HG03139 (cell line): Measurements from ENCODE around the gene KRTAP22-1.

Source experiments
- ATAC-seq: cut with Tn5 transposase; IDR thresholded peaks from one replicate; pipeline ENCODE4 v1.9.1; 2021; ENCODE audit not compliant: unreplicated experiment

Gene KRTAP22-1

DNA sequence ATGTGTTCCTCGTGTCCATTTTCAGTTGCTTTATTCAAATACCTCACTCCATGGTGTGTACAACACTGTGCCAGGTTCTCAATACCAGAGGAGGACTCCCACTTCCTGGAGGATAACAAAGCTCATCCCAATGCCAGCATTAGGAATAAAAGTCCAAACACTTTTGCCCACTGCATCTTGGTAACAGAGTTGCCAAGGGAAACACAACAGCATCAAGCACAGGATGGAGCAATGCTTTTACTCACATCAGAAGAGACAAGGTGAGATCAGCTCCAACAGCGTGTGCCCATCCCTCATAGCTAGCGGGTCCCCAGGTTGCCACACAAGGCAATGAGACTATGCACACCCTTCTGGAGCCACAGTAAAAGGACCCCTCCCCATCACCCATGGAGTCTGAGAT is 22.5 kb downstream of the KRTAP22-1 start:
- no peak for ATAC-seq

DNA sequence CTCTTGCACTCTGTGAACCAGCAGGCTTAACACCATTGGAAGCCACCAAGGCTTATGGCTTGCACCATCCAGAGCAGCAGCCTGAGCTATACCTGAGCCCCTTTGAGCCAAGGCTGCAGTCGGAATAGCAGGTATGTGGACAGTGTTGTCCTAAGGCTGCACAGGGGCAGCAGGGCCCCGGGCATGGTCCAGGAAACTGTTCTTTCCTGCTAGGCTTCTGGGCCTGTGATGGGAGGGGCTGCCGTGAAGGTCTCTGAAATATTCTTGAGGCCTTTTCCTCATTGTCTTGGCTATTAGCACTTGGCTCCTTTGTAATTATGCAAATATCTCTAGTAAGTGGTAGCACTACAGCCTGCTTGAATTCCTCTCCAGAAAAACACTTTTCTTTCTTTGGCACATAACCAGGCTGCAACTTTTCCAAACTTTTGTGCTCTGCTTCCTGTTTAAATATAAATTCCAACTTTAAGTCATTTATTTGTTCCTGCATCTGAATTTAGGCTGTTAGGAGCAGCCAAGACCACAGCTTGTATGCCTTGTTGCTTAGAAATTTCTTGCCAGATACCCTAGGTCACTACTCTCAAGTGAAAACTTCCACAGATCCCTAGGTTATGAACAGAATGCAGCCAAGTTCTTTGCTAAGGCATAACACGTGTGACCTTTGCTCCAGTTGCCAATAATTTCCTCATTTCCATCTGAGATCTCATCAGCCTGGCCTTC is 24.7 kb downstream of the KRTAP22-1 start:
- no peak for ATAC-seq

DNA sequence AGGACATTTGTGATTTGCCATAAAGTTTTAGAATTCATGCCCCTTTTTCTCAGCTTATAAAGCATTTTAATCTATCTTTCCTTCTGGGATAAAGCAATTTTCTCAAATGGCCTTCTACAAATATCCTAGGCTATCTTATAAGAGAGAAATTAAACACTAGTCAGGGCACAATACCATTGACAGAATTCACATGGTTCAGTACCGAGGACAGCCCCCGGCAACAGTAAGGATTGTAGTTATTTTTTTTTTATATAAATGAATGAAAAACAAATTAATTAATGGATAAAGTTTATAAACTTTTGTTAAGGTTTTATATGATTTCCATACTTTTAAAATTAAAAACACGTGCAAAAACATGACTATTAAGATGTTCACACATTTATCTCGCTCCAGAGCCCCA is 27.2 kb downstream of the KRTAP22-1 start:
- no peak for ATAC-seq

DNA sequence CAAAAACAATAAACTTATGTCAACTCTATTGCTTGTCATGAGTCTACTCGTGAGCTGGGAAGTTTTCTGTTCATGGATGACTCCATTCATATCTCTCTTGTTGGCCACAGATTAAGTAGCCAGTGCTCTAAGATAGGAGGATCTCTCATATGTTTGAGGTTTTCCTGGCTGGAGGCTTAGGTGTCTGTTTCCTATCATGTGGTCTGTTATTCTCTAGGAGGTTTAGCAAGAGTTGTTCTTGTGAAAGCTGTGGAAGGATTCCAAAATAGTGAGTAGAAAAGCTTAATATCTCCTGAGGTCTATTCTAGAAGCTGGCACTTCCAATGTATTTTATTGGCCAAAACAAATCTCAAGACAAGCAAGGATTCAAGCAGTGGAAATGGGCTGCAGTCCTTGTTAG is 28.3 kb downstream of the KRTAP22-1 start:
- ATAC-seq: no peak

DNA sequence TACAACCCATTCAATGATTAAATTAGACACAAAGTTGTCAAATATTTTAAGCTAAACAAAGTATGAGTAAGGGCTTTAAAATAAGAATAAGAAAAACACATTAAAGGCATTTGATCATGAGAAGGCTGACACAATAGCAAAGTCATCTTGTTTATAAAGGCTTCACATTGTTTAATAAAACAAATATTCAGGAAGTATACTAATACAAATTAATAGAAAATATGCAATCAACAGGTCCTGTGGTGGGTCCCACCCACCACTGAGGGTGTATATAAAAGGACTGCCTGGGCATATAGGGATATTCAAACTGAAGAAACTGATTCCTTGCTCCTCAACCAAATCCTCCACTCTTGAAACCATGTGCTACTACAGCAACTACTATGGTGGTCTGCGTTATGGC is 34.0 kb downstream of the KRTAP22-1 start, which contains the start of gene KRTAP20-2:
TSS of gene KRTAP20-2 (plus strand) at position 301 of the 400 bp plus-strand sequence. CDS start at position 359, 58 bp downstream.
- no peak for ATAC-seq

DNA sequence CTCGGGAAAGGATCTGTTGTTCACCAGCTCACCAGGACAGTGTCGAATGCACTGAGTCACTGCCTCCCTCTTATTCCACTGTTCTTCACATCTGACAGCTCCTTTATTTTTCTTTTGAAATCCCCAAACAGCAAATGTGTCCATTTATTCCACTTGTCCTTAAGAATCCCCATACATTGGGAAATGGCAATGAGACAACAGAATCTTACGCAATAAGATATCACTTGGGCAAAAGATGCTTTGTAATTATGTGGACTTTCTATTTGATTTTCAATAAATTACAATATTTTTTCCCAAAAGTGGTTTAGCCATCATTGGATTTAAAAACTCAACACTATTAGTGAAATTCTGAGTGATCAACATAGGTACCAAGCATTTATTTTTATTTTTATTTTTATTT is 37.8 kb downstream of the KRTAP22-1 start:
- no peak for ATAC-seq

DNA sequence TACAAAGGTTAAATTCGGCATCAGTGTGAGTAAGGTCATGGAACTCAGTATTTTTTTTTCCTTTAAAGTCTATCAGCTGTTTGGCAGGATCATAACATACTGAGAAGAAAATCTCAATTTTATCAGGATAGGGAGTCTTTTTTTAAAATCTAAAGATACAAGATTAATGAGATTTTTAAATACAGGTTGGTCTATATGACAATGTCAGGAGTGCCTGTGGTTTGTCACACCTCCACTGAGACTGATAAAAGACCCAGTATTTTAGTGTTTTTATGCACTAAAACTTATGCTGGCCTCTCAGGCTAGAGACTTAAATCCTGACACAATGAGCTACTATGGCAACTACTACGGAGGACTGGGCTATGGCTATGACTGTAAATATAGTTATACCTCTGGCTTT is 41.7 kb downstream of the KRTAP22-1 start, which contains the start of gene KRTAP20-3:
TSS of gene KRTAP20-3 (plus strand) at position 301 of the 400 bp plus-strand sequence.
- no peak for ATAC-seq

DNA sequence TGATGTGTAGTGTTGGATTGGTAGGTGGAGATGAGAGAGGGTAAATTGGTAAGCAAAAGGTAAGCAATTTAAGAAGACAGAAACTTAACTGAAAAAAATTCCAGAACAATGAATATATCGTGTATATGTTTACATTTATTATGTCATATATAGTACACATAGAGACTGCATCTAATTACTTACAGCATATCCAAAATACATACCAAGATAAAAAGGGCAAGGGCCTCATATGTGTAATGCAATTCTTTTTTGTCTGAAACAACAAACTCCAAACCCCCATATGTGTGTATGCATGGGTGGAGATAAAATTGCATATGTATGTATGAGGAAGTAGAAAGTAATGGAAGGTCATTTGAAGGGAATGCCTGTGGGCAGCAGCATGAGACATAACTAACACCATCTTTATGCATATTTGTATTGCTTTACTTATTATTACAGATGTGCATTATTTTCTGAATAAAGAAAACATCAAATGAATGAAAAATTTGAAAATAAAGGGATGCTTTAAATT is 46.1 kb downstream of the KRTAP22-1 start:
- ATAC-seq: no peak
